Measurements from ENCODE around the gene FBXO4.

DNA sequence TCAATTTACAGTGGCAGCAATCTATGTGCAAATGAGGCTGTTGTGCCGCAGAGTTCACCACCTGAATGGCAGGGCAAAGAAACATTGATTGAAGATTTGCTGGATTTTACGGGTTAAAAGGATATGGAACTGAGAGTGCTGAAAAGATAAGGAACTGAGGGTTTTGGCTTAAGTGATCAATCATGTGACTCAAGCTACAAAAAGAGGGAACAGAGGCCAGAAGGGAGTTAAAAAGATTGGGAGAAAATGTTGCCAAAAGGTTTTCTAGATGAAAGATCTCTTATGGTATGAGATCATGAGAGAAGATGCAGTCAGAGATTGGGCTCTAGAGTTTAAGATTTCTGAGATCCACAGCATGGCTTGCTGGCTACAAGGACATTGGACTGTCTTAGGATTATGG is 28.9 kb upstream of the FBXO4 start:
- TF ChIP-seq CTCF (optimal IDR thresholded peaks at IDR 0.05 in 1 of 3, IDR thresholded peaks at IDR 0.05 in 1 of 3, conservative IDR thresholded peaks at IDR 0.05 in 1 of 3; ENCODE audit: extremely low read depth in 1 of 3, insufficient read depth in 2 of 3, low read length in 3 of 3) (no peak), EZH2 (IDR thresholded peaks at IDR 0.05; ENCODE audit: low read length) (no peak)
